AG10803 (cell line): ENCODE results near the gene PRR29.
A peak's percentile ranks its signal among the peaks of the same experiment; 100 is the strongest.

Experiments
- DNase-seq: peaks from one replicate; pipeline ENCODE4 v3.0.0; 2010; ENCODE audit warnings: low read depth
- H3K4me3 ChIP-seq: 2 replicates; pipeline ENCODE4 v1.5.1; 2011; ENCODE audit warnings: mild to moderate bottlenecking, low read length, control low read depth
- CTCF ChIP-seq: conservative IDR thresholded peaks from 2 replicates; pipeline ENCODE4 v1.5.1; 2011; ENCODE audit warnings: mild to moderate bottlenecking, low read length, control low read depth, inconsistent platforms

Gene PRR29

GRCh38 chr17:64022611-64023063, 24.5 kb downstream of the PRR29 start:
- DNase-seq: no peak
- no peak for TF ChIP-seq CTCF
- no peak overlapping the region for H3K4me3 ChIP-seq

- no peak for DNase-seq
- H3K4me3 ChIP-seq: no peak overlapping the region
- no peak for TF ChIP-seq CTCF
Measured at GRCh38 chr17:64024215-64024654, 26.1 kb downstream of the PRR29 start.

- no peak overlapping the region for H3K4me3 ChIP-seq
- TF ChIP-seq CTCF: no peak
- no peak for DNase-seq
Measured at GRCh38 chr17:64024781-64025731, 26.9 kb downstream of the PRR29 start.

- TF ChIP-seq CTCF: peak; percentile 90
- peak; percentile 61 for DNase-seq
- H3K4me3 ChIP-seq: 0 out of 2 replicates have a peak overlapping the region, but pooled peaks have one; percentile 12
Measured at GRCh38 chr17:64025732-64026294, 27.7 kb downstream of the PRR29 start.

- H3K4me3 ChIP-seq: no peak overlapping the region
- peak; percentile 78 for TF ChIP-seq CTCF
- peak; percentile 66 for DNase-seq
Measured at GRCh38 chr17:64028874-64029464, 30.8 kb downstream of the PRR29 start.

- peak; percentile 38 for DNase-seq
- no peak for TF ChIP-seq CTCF
- H3K4me3 ChIP-seq: no peak overlapping the region
Measured at GRCh38 chr17:64032081-64032480, 33.9 kb downstream of the PRR29 start.
